HEK293 (cell line): ENCODE measurements around the gene FOSL1.

Source experiments
- CTCF ChIA-PET: fragments of 350-600 bp; formaldehyde crosslinking; extraction: SDS; loops from one replicate; lab custom pipeline; 2021; ENCODE audit warnings: antibody characterized with exemption; lab: Yijun Ruan, JAX
- POLR2A ChIA-PET: fragments of 300-600 bp; formaldehyde crosslinking; extraction: SDS; loops from one replicate; lab custom pipeline; 2020; ENCODE audit warnings: antibody characterized with exemption, inconsistent platforms; lab: Yijun Ruan, JAX
- H3K27ac ChIP-seq: fragments of 200-500 bp; sonication (Bioruptor generic); 2 replicates; pipeline ENCODE4 v1.5.1; 2014; ENCODE audit warnings: low read depth, low read length, control low read depth, inconsistent platforms; ENCODE audit errors: extremely low read depth
- H3K36me3 ChIP-seq, 2 experiments: fragments of 200-500 bp in 1 of 2; sonication (Bioruptor generic) in 1 of 2; 1 replicate in 1 of 2; 2 replicates in 1 of 2; pipeline ENCODE4 v1.5.1; 2014 to 2017; ENCODE audit warnings: inconsistent platforms in 2 of 2, low read length in 2 of 2; ENCODE audit not compliant: control insufficient read depth in 2 of 2, insufficient read depth in 1 of 2
- H3K4me1 ChIP-seq: fragments of 200-500 bp; sonication (Bioruptor generic); 2 replicates; pipeline ENCODE4 v1.5.1; 2014; ENCODE audit warnings: mild to moderate bottlenecking, low read length, inconsistent platforms; ENCODE audit not compliant: control insufficient read depth, insufficient read depth
- H3K4me3 ChIP-seq: 2 replicates; pipeline ENCODE4 v1.5.1; 2011; ENCODE audit warnings: low read depth, mild to moderate bottlenecking, control low read depth, low read length, moderate library complexity
- H3K9me3 ChIP-seq: fragments of 200-500 bp; sonication (Bioruptor generic); 2 replicates; pipeline ENCODE4 v1.5.1; 2014; ENCODE audit warnings: low read depth, low read length, inconsistent platforms; ENCODE audit not compliant: control insufficient read depth, insufficient read depth
- ATF2 ChIP-seq: fragments of 450-650 bp; formaldehyde crosslinking; IDR thresholded peaks from 2 replicates; pipeline ENCODE4 v1.5.1; 2016; ENCODE audit warnings: missing biosample characterization, missing genetic modification characterization, low read depth
- BCL11A ChIP-seq: fragments of 450-650 bp; formaldehyde crosslinking; IDR thresholded peaks from 2 replicates; pipeline ENCODE4 v1.5.1; 2016; ENCODE audit warnings: low read depth, missing biosample characterization, missing genetic modification characterization
- GFI1B ChIP-seq: fragments of 450-650 bp; formaldehyde crosslinking; IDR thresholded peaks from 2 replicates; pipeline ENCODE4 v1.5.1; 2016; ENCODE audit warnings: missing biosample characterization, missing genetic modification characterization
- GLI2 ChIP-seq: fragments of 450-650 bp; formaldehyde crosslinking; IDR thresholded peaks from 2 replicates; pipeline ENCODE4; 2017; ENCODE audit warnings: missing biosample characterization, missing genetic modification characterization, low read depth, borderline replicate concordance
- WT1 ChIP-seq: fragments of 450-650 bp; formaldehyde crosslinking; IDR thresholded peaks from 2 replicates; pipeline ENCODE4 v1.5.1; 2016; ENCODE audit warnings: missing biosample characterization, missing genetic modification characterization
- ZFP69B ChIP-seq: fragments of 450-650 bp; formaldehyde crosslinking; IDR thresholded peaks from 2 replicates; pipeline ENCODE4 v1.5.1; 2016; ENCODE audit warnings: missing biosample characterization, missing genetic modification characterization
- ZNF114 ChIP-seq: fragments of 450-650 bp; formaldehyde crosslinking; IDR thresholded peaks from 2 replicates; pipeline ENCODE4 v1.5.0; 2017; ENCODE audit warnings: missing biosample characterization, missing genetic modification characterization
- ZNF121 ChIP-seq: fragments of 450-650 bp; formaldehyde crosslinking; IDR thresholded peaks from 2 replicates; pipeline ENCODE4 v1.5.1; 2016; ENCODE audit warnings: missing biosample characterization, missing genetic modification characterization
- ZNF140 ChIP-seq: fragments of 450-650 bp; formaldehyde crosslinking; IDR thresholded peaks from 2 replicates; pipeline ENCODE4 v1.5.1; 2016; ENCODE audit warnings: missing biosample characterization, missing genetic modification characterization
- ZNF146 ChIP-seq: fragments of 450-650 bp; formaldehyde crosslinking; IDR thresholded peaks from 2 replicates; pipeline ENCODE4 v1.5.1; 2016; ENCODE audit warnings: missing biosample characterization, missing genetic modification characterization
- ZNF157 ChIP-seq: fragments of 450-650 bp; formaldehyde crosslinking; IDR thresholded peaks from 2 replicates; pipeline ENCODE4 v1.5.1; 2016; ENCODE audit warnings: missing biosample characterization, missing genetic modification characterization
- ZNF248 ChIP-seq: fragments of 450-650 bp; formaldehyde crosslinking; IDR thresholded peaks from 2 replicates; pipeline ENCODE4 v1.5.1; 2017; ENCODE audit warnings: missing biosample characterization, missing genetic modification characterization
- ZNF274 ChIP-seq, 2 experiments: fragments of 200-500 bp in 1 of 2; fragments of 450-650 bp in 1 of 2; sonication (Bioruptor generic) in 1 of 2; formaldehyde crosslinking in 1 of 2; IDR thresholded peaks; 2 replicates each; pipeline versions ENCODE4 v1.5.1 to v1.6.1; 2014 to 2016; ENCODE audit warnings: borderline replicate concordance in 1 of 2, inconsistent platforms in 1 of 2, low read length in 1 of 2, missing biosample characterization in 1 of 2, missing genetic modification characterization in 1 of 2
- ZNF48 ChIP-seq: fragments of 450-650 bp; formaldehyde crosslinking; IDR thresholded peaks from 2 replicates; pipeline ENCODE4 v1.5.1; 2016; ENCODE audit warnings: missing biosample characterization, missing genetic modification characterization
- ZNF555 ChIP-seq: fragments of 450-650 bp; formaldehyde crosslinking; conservative IDR thresholded peaks from 2 replicates; pipeline ENCODE4 v1.5.1; 2017; ENCODE audit warnings: missing biosample characterization, mild to moderate bottlenecking, missing genetic modification characterization, inconsistent platforms
- ZNF558 ChIP-seq: fragments of 450-650 bp; formaldehyde crosslinking; IDR thresholded peaks from 2 replicates; pipeline ENCODE4 v1.5.1; 2016; ENCODE audit warnings: missing biosample characterization, missing genetic modification characterization
- ZNF623 ChIP-seq: fragments of 450-650 bp; formaldehyde crosslinking; IDR thresholded peaks from 2 replicates; pipeline ENCODE4 v1.5.1; 2016; ENCODE audit warnings: missing biosample characterization, missing genetic modification characterization
- ZNF645 ChIP-seq: fragments of 450-650 bp; formaldehyde crosslinking; IDR thresholded peaks from 2 replicates; pipeline ENCODE4; 2016; ENCODE audit warnings: missing biosample characterization, missing genetic modification characterization
- ZNF664 ChIP-seq: fragments of 450-650 bp; formaldehyde crosslinking; IDR thresholded peaks from 2 replicates; pipeline ENCODE4 v1.5.1; 2016; ENCODE audit warnings: missing biosample characterization, missing genetic modification characterization
- ZNF677 ChIP-seq: fragments of 450-650 bp; IDR thresholded peaks from 2 replicates; pipeline ENCODE4 v1.5.0; 2018; ENCODE audit warnings: missing biosample characterization, mild to moderate bottlenecking, missing genetic modification characterization, moderate library complexity
- ZNF707 ChIP-seq: fragments of 450-650 bp; formaldehyde crosslinking; IDR thresholded peaks from 2 replicates; pipeline ENCODE4 v1.5.1; 2016; ENCODE audit warnings: missing biosample characterization, missing genetic modification characterization
- ZNF776 ChIP-seq: fragments of 450-650 bp; formaldehyde crosslinking; IDR thresholded peaks from 2 replicates; pipeline ENCODE4 v1.5.0; 2017; ENCODE audit warnings: missing biosample characterization, missing genetic modification characterization, borderline replicate concordance
- ZNF791 ChIP-seq: fragments of 450-650 bp; formaldehyde crosslinking; IDR thresholded peaks from 2 replicates; pipeline ENCODE4 v1.5.1; 2016; ENCODE audit warnings: missing biosample characterization, missing genetic modification characterization
- ZNF830 ChIP-seq: fragments of 450-650 bp; IDR thresholded peaks from 2 replicates; pipeline ENCODE4 v1.5.0; 2018; ENCODE audit warnings: missing biosample characterization, missing genetic modification characterization, low read depth, mild to moderate bottlenecking, moderate library complexity
- ZSCAN5A ChIP-seq: fragments of 450-650 bp; formaldehyde crosslinking; IDR thresholded peaks from 2 replicates; pipeline ENCODE4 v1.5.1; 2016; ENCODE audit warnings: missing biosample characterization, missing genetic modification characterization
- TF ChIP-seq, protein P1 (sequence below): fragments of 450-650 bp; formaldehyde crosslinking; IDR thresholded peaks from 2 replicates; pipeline ENCODE4 v1.5.1; 2016; ENCODE audit warnings: missing biosample characterization, missing genetic modification characterization
- TF ChIP-seq, protein P2 (sequence below): fragments of 450-650 bp; formaldehyde crosslinking; IDR thresholded peaks from 2 replicates; pipeline ENCODE4 v1.5.1; 2017; ENCODE audit warnings: missing biosample characterization, missing genetic modification characterization
- TF ChIP-seq, protein P3 (sequence below): fragments of 450-650 bp; formaldehyde crosslinking; IDR thresholded peaks from 2 replicates; pipeline ENCODE4 v1.5.1; 2016; ENCODE audit warnings: missing biosample characterization, missing genetic modification characterization

The FOSL1 gene

GRCh38 chr11:65859095-65859811 lies 40.9 kb downstream of the FOSL1 start:
- Histone ChIP-seq H3K9me3 (no peaks in the 10 kb centered on the region), H3K36me3 (peaks cover 0 to 54% of the 10 kb centered on the region in 2 experiments; a peak in 1 of 3 replicates), H3K27ac (peak overlapping the region; percentile 92), H3K4me1 (peaks cover 4% of the 10 kb centered on the region; the same call in 1 of the 2 replicates), H3K4me3 (peak overlapping the region; percentile 94)
- POLR2A ChIA-PET, result interaction anchor here (0.6 to 6.5 kb wide), 27 partner anchors 9 to 1009 kb away, joined by 3 to 121 read pairs (median 5); partner anchors contain the start of genes BANF1, CCDC85B, EIF1AD and FIBP
- CTCF ChIA-PET, result interaction anchor here (0.6 to 6.3 kb wide), 34 partner anchors 8 to 244 kb away, joined by 3 to 118 read pairs (median 5); partner anchors contain the start of genes CCDC85B, FIBP and KAT5
- TF ChIP-seq ZNF791 (tag by site-specific recombination), result no peak
- no peak for TF ChIP-seq GFI1B (tag by site-specific recombination)
- no peak for TF ChIP-seq ZNF157 (tag by site-specific recombination)
- no peak for TF ChIP-seq ZNF121 (tag by site-specific recombination)
- no peak for TF ChIP-seq ZNF664 (tag by site-specific recombination)
- no peak for TF ChIP-seq ZNF558
- TF ChIP-seq ZNF274 (IDR thresholded peaks at IDR 0.05; ENCODE audit: low read length), result no peak
- TF ChIP-seq ZNF274 (tag by site-specific recombination; IDR thresholded peaks at IDR 0.05; ENCODE audit: borderline replicate concordance), result no peak
- no peak for TF ChIP-seq ZSCAN5A (tag by site-specific recombination)
- TF ChIP-seq GLI2 (tag by site-specific recombination), result no peak
- no peak for TF ChIP-seq ZNF645 (tag by site-specific recombination)
- no peak for TF ChIP-seq ZNF776 (tag by site-specific recombination)
- TF ChIP-seq ZNF830 (tag by site-specific recombination), result no peak
- TF ChIP-seq, protein P1, sequence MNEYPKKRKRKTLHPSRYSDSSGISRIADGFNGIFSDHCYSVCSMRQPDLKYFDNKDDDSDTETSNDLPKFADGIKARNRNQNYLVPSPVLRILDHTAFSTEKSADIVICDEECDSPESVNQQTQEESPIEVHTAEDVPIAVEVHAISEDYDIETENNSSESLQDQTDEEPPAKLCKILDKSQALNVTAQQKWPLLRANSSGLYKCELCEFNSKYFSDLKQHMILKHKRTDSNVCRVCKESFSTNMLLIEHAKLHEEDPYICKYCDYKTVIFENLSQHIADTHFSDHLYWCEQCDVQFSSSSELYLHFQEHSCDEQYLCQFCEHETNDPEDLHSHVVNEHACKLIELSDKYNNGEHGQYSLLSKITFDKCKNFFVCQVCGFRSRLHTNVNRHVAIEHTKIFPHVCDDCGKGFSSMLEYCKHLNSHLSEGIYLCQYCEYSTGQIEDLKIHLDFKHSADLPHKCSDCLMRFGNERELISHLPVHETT (tag by site-specific recombination), result no peak
- TF ChIP-seq ZNF677 (tag by site-specific recombination), result no peak
- no peak for TF ChIP-seq WT1 (tag by site-specific recombination)
- TF ChIP-seq ATF2 (tag by site-specific recombination), result no peak
- no peak for TF ChIP-seq BCL11A
- TF ChIP-seq ZNF555 (tag by site-specific recombination), result no peak
- TF ChIP-seq ZNF248, result no peak
- TF ChIP-seq ZFP69B, result no peak
- TF ChIP-seq ZNF114 (tag by site-specific recombination), result no peak
- TF ChIP-seq, protein P2, sequence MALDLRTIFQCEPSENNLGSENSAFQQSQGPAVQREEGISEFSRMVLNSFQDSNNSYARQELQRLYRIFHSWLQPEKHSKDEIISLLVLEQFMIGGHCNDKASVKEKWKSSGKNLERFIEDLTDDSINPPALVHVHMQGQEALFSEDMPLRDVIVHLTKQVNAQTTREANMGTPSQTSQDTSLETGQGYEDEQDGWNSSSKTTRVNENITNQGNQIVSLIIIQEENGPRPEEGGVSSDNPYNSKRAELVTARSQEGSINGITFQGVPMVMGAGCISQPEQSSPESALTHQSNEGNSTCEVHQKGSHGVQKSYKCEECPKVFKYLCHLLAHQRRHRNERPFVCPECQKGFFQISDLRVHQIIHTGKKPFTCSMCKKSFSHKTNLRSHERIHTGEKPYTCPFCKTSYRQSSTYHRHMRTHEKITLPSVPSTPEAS (tag by site-specific recombination), result no peak
- TF ChIP-seq ZNF623 (tag by site-specific recombination), result no peak
- TF ChIP-seq ZNF140 (tag by site-specific recombination), result no peak
- TF ChIP-seq, protein P3, sequence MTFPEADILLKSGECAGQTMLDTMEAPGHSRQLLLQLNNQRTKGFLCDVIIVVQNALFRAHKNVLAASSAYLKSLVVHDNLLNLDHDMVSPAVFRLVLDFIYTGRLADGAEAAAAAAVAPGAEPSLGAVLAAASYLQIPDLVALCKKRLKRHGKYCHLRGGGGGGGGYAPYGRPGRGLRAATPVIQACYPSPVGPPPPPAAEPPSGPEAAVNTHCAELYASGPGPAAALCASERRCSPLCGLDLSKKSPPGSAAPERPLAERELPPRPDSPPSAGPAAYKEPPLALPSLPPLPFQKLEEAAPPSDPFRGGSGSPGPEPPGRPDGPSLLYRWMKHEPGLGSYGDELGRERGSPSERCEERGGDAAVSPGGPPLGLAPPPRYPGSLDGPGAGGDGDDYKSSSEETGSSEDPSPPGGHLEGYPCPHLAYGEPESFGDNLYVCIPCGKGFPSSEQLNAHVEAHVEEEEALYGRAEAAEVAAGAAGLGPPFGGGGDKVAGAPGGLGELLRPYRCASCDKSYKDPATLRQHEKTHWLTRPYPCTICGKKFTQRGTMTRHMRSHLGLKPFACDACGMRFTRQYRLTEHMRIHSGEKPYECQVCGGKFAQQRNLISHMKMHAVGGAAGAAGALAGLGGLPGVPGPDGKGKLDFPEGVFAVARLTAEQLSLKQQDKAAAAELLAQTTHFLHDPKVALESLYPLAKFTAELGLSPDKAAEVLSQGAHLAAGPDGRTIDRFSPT (tag by site-specific recombination), result no peak
- no peak for TF ChIP-seq ZNF146 (tag by site-specific recombination)
- TF ChIP-seq ZNF48 (tag by site-specific recombination), result no peak
- no peak for TF ChIP-seq ZNF707 (tag by site-specific recombination)
